SK-N-SH (cell line): ENCODE measurements around the gene CCDC54. TPM values are rescaled to one million over a fixed set of nuclear protein-coding genes. Genes with fewer than 3 reads are reported as not detected.

ENCODE experiments used
- CTCF ChIA-PET: fragments of 300-600, 350-600 bp; formaldehyde crosslinking; extraction: SDS; loops from one replicate; lab custom pipeline; 2021; lab: Yijun Ruan, JAX
- POLR2A ChIA-PET: fragments of 350-600 bp; sonication (Branson Sonifier 250); formaldehyde crosslinking; extraction: SDS; loops from one replicate; lab custom pipeline; 2020; ENCODE audit warnings: antibody characterized with exemption, inconsistent platforms; lab: Yijun Ruan, JAX
- DNase-seq: peaks from one replicate; pipeline ENCODE4 v3.0.0; 2012
- H2AFZ ChIP-seq: fragments of 200-600 bp; sonication (generic); 2 replicates; pipeline ENCODE4 v1.8.1; 2016; ENCODE audit warnings: antibody characterized with exemption, mild to moderate bottlenecking, low read depth
- H3F3A ChIP-seq: fragments of 200-600 bp; sonication (generic); replicated peaks from 2 replicates; pipeline ENCODE3; 2016; ENCODE audit warnings: antibody characterized with exemption, mild to moderate bottlenecking; ENCODE audit not compliant: insufficient read depth
- H3K27ac ChIP-seq, 2 experiments: fragments of 200-500 bp in 1 of 2; fragments of 200-600 bp in 1 of 2; sonication (Bioruptor generic) in 1 of 2; sonication (generic), shearing (Covaris generic) in 1 of 2; 2 replicates each; pipeline versions ENCODE4 v1.5.1 to v1.6.1; 2014 to 2016; ENCODE audit warnings: low read depth in 2 of 2, inconsistent platforms in 1 of 2, low read length in 1 of 2, mild to moderate bottlenecking in 1 of 2, mixed read lengths in 1 of 2
- H3K27me3 ChIP-seq: fragments of 200-600 bp; sonication (generic), shearing (Covaris generic); 2 replicates; pipeline ENCODE4 v1.6.1; 2016; ENCODE audit warnings: mixed run types; ENCODE audit not compliant: insufficient read depth
- H3K36me3 ChIP-seq, 2 experiments: fragments of 200-500 bp in 1 of 2; fragments of 200-600 bp in 1 of 2; sonication (Bioruptor generic) in 1 of 2; sonication (generic) in 1 of 2; replicated peaks in 1 of 2; 2 replicates each; pipeline versions ENCODE3 to v1.5.1; 2014 to 2016; ENCODE audit warnings: low read length in 1 of 2, mild to moderate bottlenecking in 1 of 2; ENCODE audit not compliant: insufficient read depth in 2 of 2, control insufficient read depth in 1 of 2
- H3K4me1 ChIP-seq, 2 experiments: fragments of 200-500 bp in 1 of 2; fragments of 200-600 bp in 1 of 2; sonication (Bioruptor generic) in 1 of 2; sonication (generic), shearing (Covaris generic) in 1 of 2; 2 replicates each; pipeline versions ENCODE4 v1.5.1 to v1.6.1; 2014 to 2016; ENCODE audit warnings: low read depth in 1 of 2, low read length in 1 of 2, mixed run types in 1 of 2; ENCODE audit not compliant: insufficient read depth in 2 of 2, control insufficient read depth in 1 of 2
- H3K4me2 ChIP-seq: fragments of 200-600 bp; sonication (generic), shearing (Covaris generic); 2 replicates; pipeline ENCODE4 v1.6.1; 2017; ENCODE audit warnings: mixed run types
- H3K4me3 ChIP-seq, 2 experiments: fragments of 200-500 bp in 1 of 2; fragments of 200-600 bp in 1 of 2; sonication (Bioruptor generic) in 1 of 2; sonication (generic), shearing (Covaris generic) in 1 of 2; 2 replicates each; pipeline versions ENCODE4 v1.5.1 to v1.8.1; 2014 to 2016; ENCODE audit warnings: low read depth in 2 of 2, inconsistent platforms in 1 of 2, low read length in 1 of 2, mild to moderate bottlenecking in 1 of 2, mixed read lengths in 1 of 2, moderate library complexity in 1 of 2
- H3K79me2 ChIP-seq: fragments of 200-600 bp; sonication (generic); 2 replicates; pipeline ENCODE4 v1.8.1; 2017; ENCODE audit warnings: mild to moderate bottlenecking; ENCODE audit not compliant: insufficient read depth
- H3K9ac ChIP-seq: fragments of 200-600 bp; sonication (generic); 2 replicates; pipeline ENCODE4 v1.6.1; 2017; ENCODE audit warnings: mixed run types
- H3K9me2 ChIP-seq: fragments of 200-600 bp; sonication (generic); 2 replicates; pipeline ENCODE4 v1.6.1; 2017; ENCODE audit warnings: mixed run types
- H3K9me3 ChIP-seq: fragments of 200-600 bp; sonication (generic); 2 replicates; pipeline ENCODE4 v1.6.1; 2017; ENCODE audit warnings: mixed run types, mild to moderate bottlenecking, moderate library complexity
- H4K20me1 ChIP-seq: fragments of 200-600 bp; sonication (generic); 2 replicates; pipeline ENCODE4 v1.6.1; 2017; ENCODE audit warnings: mild to moderate bottlenecking, mixed run types; ENCODE audit not compliant: insufficient read depth
- CHD2 ChIP-seq: fragments of 150-350 bp; IDR thresholded peaks from 2 replicates; pipeline ENCODE4 v1.6.1; 2018; ENCODE audit warnings: low read length; ENCODE audit not compliant: partially characterized antibody
- EP300 ChIP-seq, 2 experiments: IDR thresholded peaks; 2 replicates each; pipeline versions ENCODE4 v1.4.0 to v1.6.1; 2012; ENCODE audit warnings: borderline replicate concordance in 1 of 2, low read depth in 1 of 2, low read length in 1 of 2
- JUND ChIP-seq: IDR thresholded peaks from 2 replicates; pipeline ENCODE4 v1.4.0; 2012
- NRF1 ChIP-seq: IDR thresholded peaks from 2 replicates; pipeline ENCODE4 v1.6.1; 2012; ENCODE audit warnings: low read depth, mild to moderate bottlenecking, low read length
- POLR2AphosphoS5 ChIP-seq: IDR thresholded peaks from 2 replicates; pipeline ENCODE4 v1.6.1; 2012; ENCODE audit warnings: low read depth, low read length
- RAD21 ChIP-seq: IDR thresholded peaks from 2 replicates; pipeline ENCODE4 v1.6.1; 2012; ENCODE audit warnings: mild to moderate bottlenecking, low read length
- RCOR1 ChIP-seq: fragments of 150-350 bp; IDR thresholded peaks from 2 replicates; pipeline ENCODE4 v1.6.1; 2017; ENCODE audit warnings: antibody characterized with exemption, low read length
- RXRA ChIP-seq: IDR thresholded peaks from 2 replicates; pipeline ENCODE4 v1.4.0; 2012; ENCODE audit warnings: low read depth, mild to moderate bottlenecking, borderline replicate concordance
- SMC3 ChIP-seq: IDR thresholded peaks from 2 replicates; pipeline ENCODE4 v1.6.1; 2012; ENCODE audit warnings: low read depth, low read length, improper control_type of control experiment
- TAF1 ChIP-seq: IDR thresholded peaks from 2 replicates; pipeline ENCODE4 v1.6.1; 2012; ENCODE audit warnings: low read depth, mild to moderate bottlenecking, low read length, moderate library complexity, borderline replicate concordance
- WGBS: methylation state at CpG from one replicate; pipeline ENCODE4 v1.1.6; 2017; ENCODE audit warnings: low lambda C conversion rate; 5-methylcytosine and 5-hydroxymethylcytosine counted together
- polyA plus RNA-seq, 3 experiments: library from polyadenylated mRNA; depleted of rRNA; stranded (reverse); fragments of >200 nt; gene quantifications; 2 replicates each; pipeline ENCODE4 v1.2.3, GENCODE V29; 2012
- TF ChIP-seq, protein P1 (sequence below): fragments of 200-600 bp; sonication (generic); IDR thresholded peaks from 2 replicates; pipeline ENCODE4 v1.6.1; 2017; ENCODE audit warnings: antibody characterized with exemption, mild to moderate bottlenecking, moderate library complexity
- TF ChIP-seq, protein P2 (sequence below): fragments of 150-350 bp; IDR thresholded peaks from 2 replicates; pipeline ENCODE4 v1.6.1; 2017; ENCODE audit warnings: antibody characterized with exemption, low read length, low read depth, borderline replicate concordance

CCDC54 gene
- polyA plus RNA-seq, 1 of the 3 experiments (the other 2 are of a cell fraction), result not detected

DNA sequence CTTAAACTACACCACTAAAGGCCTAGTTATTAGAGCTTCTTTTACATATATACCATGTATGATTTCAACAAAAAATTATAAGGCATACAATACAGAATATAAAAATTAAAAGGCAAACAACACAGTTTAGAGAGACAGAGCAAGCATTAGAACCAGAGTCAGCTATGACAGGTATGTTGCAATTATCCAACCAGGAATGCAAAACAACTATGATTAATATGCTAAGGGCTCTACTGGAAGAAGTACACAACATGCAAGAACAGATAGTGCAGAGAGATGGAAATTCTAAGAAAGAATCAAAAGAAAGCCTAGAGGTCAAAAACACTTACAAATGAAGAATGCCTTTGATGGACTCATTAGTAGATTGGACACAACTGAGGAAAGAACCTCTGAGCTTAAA, 39.6 kb downstream of the CCDC54 start (continued):
- TF ChIP-seq RXRA (no peak), TAF1 (no peak), CHD2 (no peak), NRF1 (no peak), POLR2AphosphoS5 (no peak)
- TF ChIP-seq, all 33 proteins: peak for 0

DNA sequence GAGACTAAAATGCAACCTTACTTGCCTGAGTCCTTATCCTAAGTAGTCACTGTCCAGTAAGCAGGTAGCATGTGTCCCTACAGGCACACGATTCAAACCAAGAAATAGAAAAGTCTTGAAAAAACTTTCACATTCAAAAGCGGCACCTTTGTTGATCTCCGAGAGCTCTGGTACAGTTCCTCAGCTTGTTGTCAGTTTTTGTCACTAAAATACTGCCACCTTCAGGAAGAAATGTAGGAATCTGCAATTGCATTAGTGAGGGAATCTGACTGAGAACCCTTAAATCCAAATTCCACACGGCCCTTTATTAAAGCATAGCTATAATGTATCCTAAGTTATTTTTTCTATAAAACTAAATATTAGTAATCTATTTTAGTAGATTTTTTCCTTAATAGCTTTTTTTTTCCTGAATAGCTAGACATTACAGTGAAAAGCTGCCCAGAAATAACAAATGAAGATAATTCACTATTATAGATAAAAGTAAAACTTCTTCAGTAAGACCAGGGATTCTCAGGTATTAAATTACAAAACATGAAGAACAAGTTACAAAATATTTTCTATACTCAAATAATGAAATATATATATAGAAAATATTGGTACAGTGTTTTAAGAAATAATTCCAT, 44.0 kb downstream of the CCDC54 start:
- TF ChIP-seq RAD21, result peak; percentile 77
- TF ChIP-seq, protein P1, sequence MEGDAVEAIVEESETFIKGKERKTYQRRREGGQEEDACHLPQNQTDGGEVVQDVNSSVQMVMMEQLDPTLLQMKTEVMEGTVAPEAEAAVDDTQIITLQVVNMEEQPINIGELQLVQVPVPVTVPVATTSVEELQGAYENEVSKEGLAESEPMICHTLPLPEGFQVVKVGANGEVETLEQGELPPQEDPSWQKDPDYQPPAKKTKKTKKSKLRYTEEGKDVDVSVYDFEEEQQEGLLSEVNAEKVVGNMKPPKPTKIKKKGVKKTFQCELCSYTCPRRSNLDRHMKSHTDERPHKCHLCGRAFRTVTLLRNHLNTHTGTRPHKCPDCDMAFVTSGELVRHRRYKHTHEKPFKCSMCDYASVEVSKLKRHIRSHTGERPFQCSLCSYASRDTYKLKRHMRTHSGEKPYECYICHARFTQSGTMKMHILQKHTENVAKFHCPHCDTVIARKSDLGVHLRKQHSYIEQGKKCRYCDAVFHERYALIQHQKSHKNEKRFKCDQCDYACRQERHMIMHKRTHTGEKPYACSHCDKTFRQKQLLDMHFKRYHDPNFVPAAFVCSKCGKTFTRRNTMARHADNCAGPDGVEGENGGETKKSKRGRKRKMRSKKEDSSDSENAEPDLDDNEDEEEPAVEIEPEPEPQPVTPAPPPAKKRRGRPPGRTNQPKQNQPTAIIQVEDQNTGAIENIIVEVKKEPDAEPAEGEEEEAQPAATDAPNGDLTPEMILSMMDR, result peak; percentile 79
- 0 out of 2 replicates have a peak, but pooled peaks have one; percentile 22 for TF ChIP-seq RCOR1
- TF ChIP-seq SMC3, result peak; percentile 72
- TF ChIP-seq EP300 (IDR thresholded peaks at IDR 0.05; ENCODE audit: borderline replicate concordance in 1 of 2, low read depth in 1 of 2, low read length in 1 of 2), result no peak
- TF ChIP-seq RXRA, result no peak
- H3K4me3 ChIP-seq, result peak overlapping the region; percentile 38 to 59
- 1% methylated on average over 4 of the region's 4 CpGs for WGBS
- no peaks in the 10 kb centered on the region for H3K79me2 ChIP-seq
- H3K27ac ChIP-seq, result no peak overlapping the region
- H3K27me3 ChIP-seq, result no peaks in the 10 kb centered on the region
- no peaks in the 10 kb centered on the region for H3F3A ChIP-seq
- DNase-seq, result peak; percentile 50
- POLR2A ChIA-PET, result interaction anchor here (0.7 to 1.7 kb wide), 3 partner anchors 10 to 185 kb away, joined by 3 to 5 read pairs (median 4); no protein-coding TSS in a partner anchor
- H3K4me2 ChIP-seq, result peak overlapping the region; percentile 77; the same call in 1 of the 2 replicates
- H3K36me3 ChIP-seq, result no peaks in the 10 kb centered on the region
- H4K20me1 ChIP-seq, result no peaks in the 10 kb centered on the region
- H3K9me2 ChIP-seq, result no peaks in the 10 kb centered on the region
- H2AFZ ChIP-seq, result peak overlapping the region; percentile 99
- H3K9me3 ChIP-seq, result no peaks in the 10 kb centered on the region
- CTCF ChIA-PET, result interaction anchor here (0.6 to 4.2 kb wide), 54 partner anchors 9 to 264 kb away, joined by 3 to 85 read pairs (median 4); no protein-coding TSS in a partner anchor
- H3K4me1 ChIP-seq, result peaks cover 0 to 2% of the 10 kb centered on the region in 2 experiments; a peak in 1 of 4 replicates
- H3K9ac ChIP-seq, result peak overlapping the region; percentile 41; the same call in 1 of the 2 replicates

DNA sequence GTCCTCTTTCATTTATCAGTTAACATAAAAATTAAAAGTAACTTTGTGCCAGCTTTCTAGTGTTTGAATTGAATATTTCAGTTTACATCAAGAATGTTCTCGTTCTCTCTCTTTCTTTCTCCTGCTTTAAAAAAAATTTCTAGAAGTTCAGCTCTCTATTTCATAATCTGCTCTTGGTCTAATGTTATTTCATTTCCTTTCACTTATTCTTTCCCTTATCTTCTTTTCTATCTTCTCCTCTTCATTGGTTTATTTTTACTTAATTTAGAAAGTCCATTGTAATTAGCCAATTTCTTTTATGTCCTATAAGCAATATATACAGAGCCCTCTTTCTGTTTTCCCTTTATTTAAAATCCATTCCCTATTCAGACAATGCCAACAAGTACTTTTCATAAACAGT, 44.6 kb downstream of the CCDC54 start:
- ChIA-PET POLR2A (interaction anchor here (1.7 kb wide), 1 partner anchor 9 kb away, joined by 5 read pairs; no protein-coding TSS in a partner anchor), CTCF (interaction anchor here (0.7 to 4.2 kb wide), 40 partner anchors 9 to 1845 kb away, joined by 3 to 85 read pairs (median 4); no protein-coding TSS in a partner anchor)
- Histone ChIP-seq H2AFZ (no peak overlapping the region), H3K9me2 (no peaks in the 10 kb centered on the region), H3K79me2 (no peaks in the 10 kb centered on the region), H3K36me3 (no peaks in the 10 kb centered on the region), H4K20me1 (no peaks in the 10 kb centered on the region), H3K9me3 (no peaks in the 10 kb centered on the region), H3K27me3 (no peaks in the 10 kb centered on the region), H3K9ac (no peak overlapping the region), H3F3A (no peaks in the 10 kb centered on the region), H3K4me3 (no peak overlapping the region), H3K4me1 (peaks cover 0 to 2% of the 10 kb centered on the region in 2 experiments; a peak in 1 of 4 replicates), H3K4me2 (no peak overlapping the region), H3K27ac (no peak overlapping the region)
- TF ChIP-seq JUND, result no peak
- TF ChIP-seq, protein P2, sequence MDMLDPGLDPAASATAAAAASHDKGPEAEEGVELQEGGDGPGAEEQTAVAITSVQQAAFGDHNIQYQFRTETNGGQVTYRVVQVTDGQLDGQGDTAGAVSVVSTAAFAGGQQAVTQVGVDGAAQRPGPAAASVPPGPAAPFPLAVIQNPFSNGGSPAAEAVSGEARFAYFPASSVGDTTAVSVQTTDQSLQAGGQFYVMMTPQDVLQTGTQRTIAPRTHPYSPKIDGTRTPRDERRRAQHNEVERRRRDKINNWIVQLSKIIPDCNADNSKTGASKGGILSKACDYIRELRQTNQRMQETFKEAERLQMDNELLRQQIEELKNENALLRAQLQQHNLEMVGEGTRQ, result no peak
- DNase-seq, result no peak
- 100% methylated on average over 1 of the region's 1 CpG for WGBS
